GM10248 (cell line): ENCODE data around the gene THEMIS2.
"Not testable (repeated sequence)": the region's sequence is repeated elsewhere in the genome, so short reads cannot be mapped to it uniquely, and the experiment has no call there.

Experiments used
- CTCF ChIA-PET: fragments of 300-600 bp; sonication (Branson Sonifier 250); formaldehyde crosslinking; extraction: SDS; loops from one replicate; lab custom pipeline; 2021; ENCODE audit warnings: antibody characterized with exemption; lab: Yijun Ruan, JAX
- POLR2A ChIA-PET: fragments of 350-650 bp; sonication (Branson Sonifier 250); formaldehyde crosslinking; extraction: SDS; loops from one replicate; lab custom pipeline; 2020; ENCODE audit warnings: antibody characterized with exemption; lab: Yijun Ruan, JAX
- DNase-seq: peaks from one replicate; pipeline ENCODE4 v3.0.0; 2012; ENCODE audit errors: extremely low spot score
- TF ChIP-seq, protein P1 (sequence below): IDR thresholded peaks from 2 replicates; pipeline ENCODE4 v1.5.1; 2012; ENCODE audit warnings: mild to moderate bottlenecking, low read depth; ENCODE audit errors: extremely low read depth, missing control alignments, control extremely low read depth

The THEMIS2 gene

DNA sequence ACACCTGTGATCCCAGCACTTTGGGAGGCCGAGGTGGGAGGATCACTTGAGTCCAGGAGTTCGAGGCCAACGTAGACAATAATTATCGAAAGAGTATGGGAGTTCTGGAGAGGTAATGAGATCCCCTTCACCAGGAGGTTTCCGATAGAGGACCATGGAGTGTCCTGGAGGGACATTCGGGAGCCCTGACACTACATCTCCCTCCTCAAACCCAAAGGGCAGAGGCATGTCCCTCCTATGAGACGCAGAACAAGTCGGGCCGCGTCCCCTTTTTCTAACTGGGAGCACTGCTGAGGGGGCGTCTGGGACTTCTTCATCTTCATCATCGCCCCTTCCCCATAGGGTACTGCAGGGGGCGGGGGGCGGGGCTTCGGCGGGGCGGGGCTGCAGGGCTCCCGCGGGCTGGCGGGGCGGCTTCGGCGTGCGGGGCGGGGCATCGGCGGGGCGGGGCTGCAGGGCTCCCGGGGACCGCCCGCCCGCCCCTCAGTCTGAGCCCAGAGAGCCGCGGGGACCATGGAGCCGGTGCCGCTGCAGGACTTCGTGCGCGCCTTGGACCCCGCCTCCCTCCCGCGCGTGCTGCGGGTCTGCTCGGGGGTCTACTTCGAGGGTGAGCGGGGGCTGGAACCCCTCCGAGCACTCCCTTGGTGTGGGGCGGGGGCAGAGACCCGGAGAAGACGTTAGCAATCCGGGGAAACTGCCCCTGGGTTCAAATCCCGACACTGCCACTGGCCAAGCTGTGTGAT, at the start of gene THEMIS2:
THEMIS2 (plus strand) TSS at position 486 of the 743 bp plus-strand sequence; CDS start at position 514, 28 bp downstream.
- POLR2A ChIA-PET: interaction anchor here (0.8 kb wide), 1 partner anchor 12 kb away, joined by 7 read pairs; no protein-coding TSS in a partner anchor
- DNase-seq: peak; percentile 91
- TF ChIP-seq, protein P1, sequence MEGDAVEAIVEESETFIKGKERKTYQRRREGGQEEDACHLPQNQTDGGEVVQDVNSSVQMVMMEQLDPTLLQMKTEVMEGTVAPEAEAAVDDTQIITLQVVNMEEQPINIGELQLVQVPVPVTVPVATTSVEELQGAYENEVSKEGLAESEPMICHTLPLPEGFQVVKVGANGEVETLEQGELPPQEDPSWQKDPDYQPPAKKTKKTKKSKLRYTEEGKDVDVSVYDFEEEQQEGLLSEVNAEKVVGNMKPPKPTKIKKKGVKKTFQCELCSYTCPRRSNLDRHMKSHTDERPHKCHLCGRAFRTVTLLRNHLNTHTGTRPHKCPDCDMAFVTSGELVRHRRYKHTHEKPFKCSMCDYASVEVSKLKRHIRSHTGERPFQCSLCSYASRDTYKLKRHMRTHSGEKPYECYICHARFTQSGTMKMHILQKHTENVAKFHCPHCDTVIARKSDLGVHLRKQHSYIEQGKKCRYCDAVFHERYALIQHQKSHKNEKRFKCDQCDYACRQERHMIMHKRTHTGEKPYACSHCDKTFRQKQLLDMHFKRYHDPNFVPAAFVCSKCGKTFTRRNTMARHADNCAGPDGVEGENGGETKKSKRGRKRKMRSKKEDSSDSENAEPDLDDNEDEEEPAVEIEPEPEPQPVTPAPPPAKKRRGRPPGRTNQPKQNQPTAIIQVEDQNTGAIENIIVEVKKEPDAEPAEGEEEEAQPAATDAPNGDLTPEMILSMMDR: no peak
- CTCF ChIA-PET: interaction anchor here (0.8 kb wide), 1 partner anchor 15 kb away, joined by 3 read pairs; no protein-coding TSS in a partner anchor

DNA sequence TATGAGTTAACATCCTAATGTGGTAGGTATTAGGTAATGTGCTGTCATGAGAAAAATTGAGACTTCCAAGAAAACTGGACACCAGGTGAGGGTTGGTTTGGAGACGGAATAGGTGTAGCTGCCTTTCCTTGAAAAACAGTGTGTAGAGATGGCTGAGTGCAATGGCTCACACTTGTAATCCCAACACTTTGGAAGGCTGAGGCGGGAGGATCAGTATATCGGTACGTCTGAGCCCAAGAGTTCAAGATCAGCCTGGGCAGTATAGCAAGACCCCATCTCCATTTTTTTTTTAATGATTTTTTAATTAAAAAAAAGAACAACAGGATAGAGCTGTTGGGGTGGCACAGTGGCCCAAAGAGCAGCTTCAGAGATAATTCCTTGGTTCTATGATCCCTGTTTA, 48.6 kb upstream of the THEMIS2 start:
- TF ChIP-seq, protein P1: no peak
- ChIA-PET CTCF (interaction anchor here (1.4 kb wide), 1 partner anchor 27 kb away, joined by 3 read pairs; no protein-coding TSS in a partner anchor), POLR2A (no interaction called here)
- no peak for DNase-seq

DNA sequence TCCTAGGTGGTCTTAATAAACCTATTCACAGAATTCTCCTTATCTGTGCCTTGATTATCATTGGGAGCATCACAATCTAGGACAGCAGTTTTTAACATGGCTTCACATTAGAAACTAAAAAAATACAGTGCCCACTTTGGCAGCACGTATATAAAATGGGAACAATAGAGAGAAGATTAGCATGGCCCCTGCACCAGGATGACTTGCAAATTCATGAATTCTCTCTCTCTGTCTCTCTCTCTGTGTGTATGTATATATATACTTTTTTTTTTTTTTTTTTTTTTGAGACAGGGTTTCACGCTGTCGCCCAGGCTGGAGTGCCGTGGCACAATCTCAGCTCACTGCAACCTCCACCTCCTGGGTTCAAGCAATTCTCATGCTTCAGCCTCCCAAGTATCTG, 47.9 kb upstream of the THEMIS2 start:
- no peak for DNase-seq
- TF ChIP-seq, protein P1: no peak
- ChIA-PET CTCF (no interaction called here), POLR2A (no interaction called here)

DNA sequence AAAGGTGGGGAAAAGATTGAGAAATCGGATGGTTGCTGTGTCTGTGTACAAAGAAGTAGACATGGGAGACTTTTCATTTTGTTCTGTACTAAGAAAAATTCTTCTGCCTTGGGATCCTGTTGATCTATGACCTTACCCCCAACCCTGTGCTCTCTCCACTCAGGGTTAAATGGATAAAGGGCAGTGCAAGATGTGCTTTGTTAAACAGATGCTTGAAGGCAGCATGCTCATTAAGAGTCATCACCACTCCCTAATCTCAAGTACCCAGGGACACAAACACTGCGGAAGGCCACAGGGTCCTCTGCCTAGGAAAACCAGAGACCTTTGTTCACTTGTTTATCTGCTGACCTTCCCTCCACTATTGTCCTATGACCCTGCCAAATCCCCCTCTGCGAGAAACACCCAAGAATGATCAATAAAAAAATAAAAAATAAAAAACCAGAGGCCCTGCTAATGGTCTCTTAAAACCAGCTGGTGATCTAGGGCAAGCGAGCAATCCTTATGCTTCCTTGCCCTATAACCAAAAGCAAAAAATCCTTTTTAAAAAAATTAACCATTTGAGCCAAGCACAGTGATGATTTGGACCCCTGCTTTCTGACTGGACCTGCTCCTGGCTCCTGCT, 42.9 kb upstream of the THEMIS2 start:
- DNase-seq, CTCF ChIA-PET, POLR2A ChIA-PET: not testable (repeated sequence)

DNA sequence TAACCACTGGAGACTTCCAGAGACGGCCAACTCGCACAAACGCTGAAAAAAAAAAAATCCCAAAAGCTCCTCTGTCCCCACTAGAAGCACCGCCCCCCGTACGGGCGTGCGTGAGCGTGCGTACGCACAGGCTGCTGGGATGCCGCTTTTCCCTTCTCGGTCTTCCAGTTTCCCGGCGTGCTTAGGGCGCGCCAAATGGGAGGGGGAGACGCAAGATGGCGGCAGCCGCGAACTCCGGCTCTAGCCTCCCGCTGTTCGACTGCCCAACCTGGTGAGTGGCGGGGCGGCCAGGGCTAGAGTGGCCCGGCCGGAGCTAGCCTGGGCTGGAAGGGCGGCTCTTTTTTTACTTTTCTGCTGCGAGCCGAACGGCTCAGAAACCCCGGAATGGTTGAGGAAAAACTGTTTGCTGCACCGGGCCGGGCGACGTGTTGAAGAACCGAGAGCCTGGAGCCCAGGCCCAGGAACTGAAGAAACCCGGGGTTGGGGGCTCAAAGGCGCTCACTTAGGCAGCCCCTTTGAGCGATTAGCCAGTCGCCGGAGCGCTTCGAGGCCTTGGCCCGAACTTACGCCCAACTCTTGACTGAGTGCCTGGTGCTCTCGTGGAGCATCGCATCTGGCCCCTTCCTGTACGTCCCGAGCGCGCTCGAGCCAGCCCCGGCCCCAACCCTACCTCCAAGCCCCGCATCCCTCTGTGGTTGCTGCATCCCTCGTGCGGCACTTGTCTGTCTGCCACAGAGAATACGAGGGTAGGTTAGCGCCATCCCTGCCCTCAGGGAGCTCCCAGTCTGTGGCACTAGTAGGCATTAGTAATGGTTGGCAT, 41.5 kb upstream of the THEMIS2 start, which contains the start of gene PPP1R8:
PPP1R8 (plus strand) TSS at position 162 of the 820 bp plus-strand sequence; CDS start at position 216, 54 bp downstream.
- TF ChIP-seq, protein P1: no peak
- ChIA-PET POLR2A (interaction anchor here (0.6 to 1.4 kb wide), 3 partner anchors 35 to 225 kb away, joined by 3 to 5 read pairs (median 5); partner anchors contain the start of gene FAM76A), CTCF (interaction anchor here (0.7 to 2.0 kb wide), 5 partner anchors 10 to 378 kb away, joined by 3 to 9 read pairs (median 3); no protein-coding TSS in a partner anchor)
- DNase-seq: peak; percentile 92

DNA sequence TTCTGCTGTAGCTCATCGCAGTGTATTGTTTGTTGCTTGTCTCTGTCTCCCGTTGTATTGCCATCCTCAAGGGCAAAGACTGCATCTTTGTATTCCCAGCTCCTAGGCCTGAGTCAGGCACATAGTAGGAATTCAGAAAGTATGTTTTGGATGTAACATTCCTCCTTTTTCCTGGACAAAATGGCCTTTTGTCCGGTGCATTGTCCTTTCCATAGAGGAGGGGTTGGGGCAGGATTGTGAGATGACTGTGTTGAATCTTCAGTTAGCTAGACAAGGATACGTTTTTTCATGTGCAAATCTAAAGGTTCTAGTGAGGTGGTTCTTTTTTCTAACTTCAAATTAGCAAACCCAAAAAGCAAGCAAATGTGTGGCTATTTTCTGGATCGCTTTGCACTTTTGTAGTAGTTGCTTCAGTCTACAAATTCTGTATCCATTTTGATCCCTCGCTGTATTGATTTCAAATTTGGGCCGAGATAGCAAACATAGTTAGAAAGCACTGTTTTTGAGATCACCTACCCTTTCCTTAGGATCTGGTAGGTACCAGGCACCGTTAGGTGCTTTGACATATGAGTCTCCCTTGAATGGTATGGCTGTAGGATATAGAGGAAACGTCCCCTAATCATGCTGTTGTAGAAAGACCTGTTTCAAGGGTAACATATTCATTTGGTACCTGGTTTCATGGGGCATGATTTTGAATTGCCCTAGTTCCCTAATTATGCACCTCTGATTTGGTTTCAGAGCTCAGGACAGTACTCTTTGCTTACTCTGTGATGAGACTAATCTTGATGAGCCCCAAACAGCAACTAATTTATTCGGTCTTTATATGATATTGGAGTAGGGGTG, 40.6 kb upstream of the THEMIS2 start:
- TF ChIP-seq, protein P1: no peak
- DNase-seq: no peak
- ChIA-PET POLR2A (interaction anchor here (0.6 to 1.4 kb wide), 2 partner anchors 34 to 106 kb away, joined by 3 to 5 read pairs; partner anchors contain the start of gene FAM76A), CTCF (interaction anchor here (0.9 to 2.6 kb wide), 8 partner anchors 9 to 377 kb away, joined by 3 to 10 read pairs (median 4); no protein-coding TSS in a partner anchor)
